Keratinocyte (primary cell): ENCODE data around the gene KLRC1.
"Not testable (repeated sequence)": the region's sequence is repeated elsewhere in the genome, so short reads cannot be mapped to it uniquely, and the experiment has no call there.

Source experiments
- CTCF ChIP-seq, 3 experiments: IDR thresholded peaks in 1 of 3; conservative IDR thresholded peaks in 1 of 3; optimal IDR thresholded peaks in 1 of 3; 2 replicates in 2 of 3; 3 replicates in 1 of 3; pipeline versions ENCODE3 to v1.5.1; 2011; ENCODE audit warnings: low read length in 3 of 3, mild to moderate bottlenecking in 3 of 3, moderate library complexity in 2 of 3, control low read depth in 1 of 3, inconsistent platforms in 1 of 3; ENCODE audit not compliant: insufficient read depth in 2 of 3; ENCODE audit errors: extremely low read depth in 1 of 3
- EZH2 ChIP-seq: IDR thresholded peaks from one replicate; pipeline ENCODE4 v1.6.1; 2012; ENCODE audit warnings: inconsistent platforms, mild to moderate bottlenecking, low read length, moderate library complexity

- not testable (repeated sequence) for TF ChIP-seq CTCF (optimal IDR thresholded peaks at IDR 0.05 in 1 of 3, IDR thresholded peaks at IDR 0.05 in 1 of 3, conservative IDR thresholded peaks at IDR 0.05 in 1 of 3; ENCODE audit: extremely low read depth in 1 of 3, insufficient read depth in 2 of 3, low read length in 3 of 3); EZH2
Measured at GRCh38 chr12:10487328-10487727, 34.2 kb upstream of the KLRC1 start.
